MM.1S (cell line): ENCODE measurements around the gene ZFP64.

Experiments used
- CTCF ChIP-seq: fragments of 300-600 bp; sonication (generic); IDR thresholded peaks from 2 replicates; pipeline ENCODE4 v1.5.1; 2016; ENCODE audit warnings: antibody characterized with exemption, low read length, mixed read lengths
- EZH2 ChIP-seq: fragments of 300-600 bp; sonication (generic); optimal IDR thresholded peaks from 2 replicates; pipeline ENCODE3; 2017; ENCODE audit warnings: low read depth, mild to moderate bottlenecking, antibody characterized with exemption, low read length, mixed read lengths
- EZH2phosphoT487 ChIP-seq: fragments of 300-600 bp; sonication (generic); IDR thresholded peaks from 2 replicates; pipeline ENCODE4 v1.6.1; 2018; ENCODE audit warnings: antibody characterized with exemption, low read length

GRCh38 chr20:52230409-52230808 is 38.8 kb upstream of the ZFP64 start:
- no peak for TF ChIP-seq CTCF
- TF ChIP-seq EZH2phosphoT487: no peak
- TF ChIP-seq EZH2: no peak
